ENCODE measurements around the gene LCE7A. TPM values are rescaled to one million over a fixed set of nuclear protein-coding genes. Genes with fewer than 3 reads are reported as not detected.

The LCE7A gene
- total RNA-seq, 2 donors from 2014 or later: not detected

DNA sequence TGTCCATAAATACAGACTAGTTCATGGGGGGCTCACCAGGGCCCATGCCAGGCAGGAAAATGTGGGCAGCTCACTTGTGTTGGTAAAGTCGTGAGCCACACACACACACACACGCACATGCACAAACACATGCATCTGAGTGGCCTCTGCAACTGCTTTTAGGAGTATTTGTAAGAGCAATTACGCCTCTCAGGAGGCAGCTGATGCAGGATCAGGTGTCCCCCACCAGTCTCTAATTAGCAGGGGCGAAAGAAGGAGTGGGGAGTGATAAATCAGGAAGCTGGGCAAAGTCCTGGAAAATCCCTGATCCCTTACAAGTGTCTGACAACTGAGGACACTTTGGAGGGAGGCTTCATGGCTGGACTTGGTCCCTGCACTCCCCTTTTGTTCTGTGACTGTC, 42.8 kb downstream of the LCE7A start:
- H3K4me3 Mint-ChIP-seq: no peak overlapping the region
- H3K4me1 ChIP-seq (ENCODE audit: control insufficient read depth, insufficient read depth, low read length): no peaks in the 10 kb centered on the region
- no peaks in the 10 kb centered on the region for H3K27me3 ChIP-seq (ENCODE audit: control insufficient read depth, insufficient read depth, low read length, poor library complexity, severe bottlenecking)
- H3K27me3 Mint-ChIP-seq (ENCODE audit: insufficient read depth): no peaks in the 10 kb centered on the region
- H3K4me1 Mint-ChIP-seq: no peaks in the 10 kb centered on the region
- no peaks in the 10 kb centered on the region for H3K36me3 ChIP-seq (ENCODE audit: control insufficient read depth, insufficient read depth, low read length)
- TF ChIP-seq, protein P1, sequence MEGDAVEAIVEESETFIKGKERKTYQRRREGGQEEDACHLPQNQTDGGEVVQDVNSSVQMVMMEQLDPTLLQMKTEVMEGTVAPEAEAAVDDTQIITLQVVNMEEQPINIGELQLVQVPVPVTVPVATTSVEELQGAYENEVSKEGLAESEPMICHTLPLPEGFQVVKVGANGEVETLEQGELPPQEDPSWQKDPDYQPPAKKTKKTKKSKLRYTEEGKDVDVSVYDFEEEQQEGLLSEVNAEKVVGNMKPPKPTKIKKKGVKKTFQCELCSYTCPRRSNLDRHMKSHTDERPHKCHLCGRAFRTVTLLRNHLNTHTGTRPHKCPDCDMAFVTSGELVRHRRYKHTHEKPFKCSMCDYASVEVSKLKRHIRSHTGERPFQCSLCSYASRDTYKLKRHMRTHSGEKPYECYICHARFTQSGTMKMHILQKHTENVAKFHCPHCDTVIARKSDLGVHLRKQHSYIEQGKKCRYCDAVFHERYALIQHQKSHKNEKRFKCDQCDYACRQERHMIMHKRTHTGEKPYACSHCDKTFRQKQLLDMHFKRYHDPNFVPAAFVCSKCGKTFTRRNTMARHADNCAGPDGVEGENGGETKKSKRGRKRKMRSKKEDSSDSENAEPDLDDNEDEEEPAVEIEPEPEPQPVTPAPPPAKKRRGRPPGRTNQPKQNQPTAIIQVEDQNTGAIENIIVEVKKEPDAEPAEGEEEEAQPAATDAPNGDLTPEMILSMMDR (conservative IDR thresholded peaks at IDR 0.05): no peak
- H3K27ac Mint-ChIP-seq: no peak overlapping the region
- no peak for DNase-seq
- no peaks in the 10 kb centered on the region for H3K36me3 Mint-ChIP-seq (ENCODE audit: low read depth)
- WGBS, 2 experiments (ENCODE audit: insufficient coverage in 1 of 2, insufficient read length in 1 of 2): 38 to 59% methylated on average over 2 to 4 of the region's 4 CpGs
- H3K9me3 ChIP-seq (ENCODE audit: control insufficient read depth, low read length): peaks cover 26% of the 10 kb centered on the region
- peaks cover 93% of the 10 kb centered on the region for H3K9me3 Mint-ChIP-seq
- no peak overlapping the region for H3K4me3 ChIP-seq (ENCODE audit: low read length)
- H3K9ac ChIP-seq (ENCODE audit: extremely low read depth, low read length, poor library complexity, severe bottlenecking): no peak overlapping the region
- H3K27ac ChIP-seq (ENCODE audit: low read depth, low read length): no peak overlapping the region

DNA sequence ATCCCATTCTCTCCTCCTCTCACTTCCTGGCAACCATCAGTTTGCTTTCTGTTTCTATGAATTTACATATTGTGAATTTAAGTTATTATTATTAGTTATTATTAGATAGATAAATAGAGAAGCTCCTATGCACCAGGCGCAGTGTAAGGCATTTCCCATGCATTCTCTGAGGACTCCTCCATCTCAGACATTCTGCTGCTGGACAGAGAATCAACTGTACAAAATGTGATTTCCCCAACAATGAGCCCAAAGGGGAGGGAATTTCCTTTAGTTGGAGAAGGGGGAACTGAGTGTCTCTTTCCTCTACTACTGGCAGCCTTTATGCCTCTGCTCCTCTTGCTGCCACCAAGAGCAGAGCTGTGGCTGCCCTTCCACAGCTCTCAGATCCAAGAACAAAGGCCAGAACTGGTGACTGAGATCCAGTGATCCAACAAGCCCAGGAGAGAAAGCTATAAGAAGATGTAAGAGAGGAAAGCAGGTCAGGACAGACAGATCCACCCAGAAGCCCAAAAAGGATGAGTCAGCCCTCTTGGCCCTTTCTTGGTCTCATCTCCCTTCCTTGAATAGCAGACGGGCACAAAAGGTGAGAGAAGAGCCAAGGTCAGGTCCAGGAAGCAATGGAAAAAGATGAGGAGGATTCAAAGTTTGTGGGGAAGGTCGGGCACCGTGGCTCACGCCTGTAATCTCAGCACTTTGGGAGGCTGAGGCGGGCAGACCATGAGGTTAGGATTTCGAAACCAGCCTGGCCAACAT, 45.1 kb downstream of the LCE7A start:
- DNase-seq: no peak
- H3K9me3 Mint-ChIP-seq: peaks cover 95% of the 10 kb centered on the region
- TF ChIP-seq, protein P1 (conservative IDR thresholded peaks at IDR 0.05): no peak
- H3K9me3 ChIP-seq (ENCODE audit: control insufficient read depth, low read length): peaks cover 33% of the 10 kb centered on the region
- no peaks in the 10 kb centered on the region for H3K4me1 Mint-ChIP-seq
- no peak overlapping the region for H3K27ac Mint-ChIP-seq
- no peak overlapping the region for H3K9ac ChIP-seq (ENCODE audit: extremely low read depth, low read length, poor library complexity, severe bottlenecking)
- 80 to 100% methylated on average over 1 to 7 of the region's 7 CpGs for WGBS, 2 experiments (ENCODE audit: insufficient coverage in 1 of 2, insufficient read length in 1 of 2)
- no peaks in the 10 kb centered on the region for H3K4me1 ChIP-seq (ENCODE audit: control insufficient read depth, insufficient read depth, low read length)
- H3K36me3 Mint-ChIP-seq (ENCODE audit: low read depth): no peaks in the 10 kb centered on the region
- no peak overlapping the region for H3K27ac ChIP-seq (ENCODE audit: low read depth, low read length)
- H3K27me3 ChIP-seq (ENCODE audit: control insufficient read depth, insufficient read depth, low read length, poor library complexity, severe bottlenecking): no peaks in the 10 kb centered on the region
- no peak overlapping the region for H3K4me3 Mint-ChIP-seq
- no peaks in the 10 kb centered on the region for H3K27me3 Mint-ChIP-seq (ENCODE audit: insufficient read depth)
- no peaks in the 10 kb centered on the region for H3K36me3 ChIP-seq (ENCODE audit: control insufficient read depth, insufficient read depth, low read length)
- H3K4me3 ChIP-seq (ENCODE audit: low read length): no peak overlapping the region

DNA sequence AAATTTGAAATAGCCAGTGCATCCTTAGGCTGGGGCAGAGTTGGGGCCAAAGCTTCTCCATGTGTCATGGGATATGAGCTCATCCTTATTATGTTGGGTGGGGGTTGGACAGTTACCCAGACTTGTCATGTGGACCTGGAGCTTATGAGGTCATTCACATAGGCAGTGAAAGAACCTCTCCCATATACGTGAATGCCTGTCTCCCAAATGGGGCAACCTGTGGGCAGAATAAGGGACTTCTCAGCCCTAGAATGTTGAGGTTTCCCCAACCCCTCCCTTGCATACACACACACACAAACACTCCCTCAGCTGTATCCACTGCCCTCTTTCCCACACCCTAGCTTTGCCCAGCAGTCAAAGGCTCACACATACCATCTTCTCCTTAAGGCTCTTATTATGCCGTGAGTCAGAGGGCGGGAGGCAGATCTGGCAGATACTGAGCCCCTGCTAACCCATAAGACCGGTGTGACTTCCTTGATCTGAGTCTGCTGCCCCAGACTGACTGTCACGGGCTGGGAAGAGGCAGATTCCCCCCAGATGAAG, 46.3 kb downstream of the LCE7A start:
- no peak overlapping the region for H3K4me3 ChIP-seq (ENCODE audit: low read length)
- H3K27me3 ChIP-seq (ENCODE audit: control insufficient read depth, insufficient read depth, low read length, poor library complexity, severe bottlenecking): no peaks in the 10 kb centered on the region
- no peak overlapping the region for H3K9ac ChIP-seq (ENCODE audit: extremely low read depth, low read length, poor library complexity, severe bottlenecking)
- Mint-ChIP-seq H3K27me3 (ENCODE audit: insufficient read depth) (no peaks in the 10 kb centered on the region), H3K9me3 (peaks cover 90% of the 10 kb centered on the region), H3K4me1 (no peaks in the 10 kb centered on the region), H3K4me3 (no peak overlapping the region), H3K27ac (no peak overlapping the region), H3K36me3 (ENCODE audit: low read depth) (no peaks in the 10 kb centered on the region)
- peaks cover 26% of the 10 kb centered on the region for H3K9me3 ChIP-seq (ENCODE audit: control insufficient read depth, low read length)
- DNase-seq: no peak
- TF ChIP-seq, protein P1 (conservative IDR thresholded peaks at IDR 0.05): no peak
- no peaks in the 10 kb centered on the region for H3K36me3 ChIP-seq (ENCODE audit: control insufficient read depth, insufficient read depth, low read length)
- H3K27ac ChIP-seq (ENCODE audit: low read depth, low read length): no peak overlapping the region
- WGBS, 2 experiments (ENCODE audit: insufficient coverage in 1 of 2, insufficient read length in 1 of 2): 42 to 65% methylated on average over 4 to 5 of the region's 5 CpGs
- H3K4me1 ChIP-seq (ENCODE audit: control insufficient read depth, insufficient read depth, low read length): no peaks in the 10 kb centered on the region
